Upper lobe of right lung (tissue), 1 donor: ENCODE measurements around the gene APOC4. TPM values are rescaled to one million over a fixed set of nuclear protein-coding genes. Genes with fewer than 3 reads are reported as not detected.

Experiments
- ATAC-seq: fragments of 200-7000 bp; cut with Tn5 transposase; one replicate; pipeline ENCODE4 v1.9.1; 2020; ENCODE audit warnings: mild to moderate bottlenecking, moderate library complexity
- DNase-seq: peaks from one replicate; pipeline ENCODE4 v3.0.0-alpha.2; 2020
- H3K27ac ChIP-seq: fragments of 200-600 bp; one replicate; pipeline ENCODE4 v1.8.0; 2022
- H3K27me3 ChIP-seq: fragments of 200-600 bp; one replicate; pipeline ENCODE4 v1.8.0; 2022; ENCODE audit warnings: mild to moderate bottlenecking
- H3K36me3 ChIP-seq: fragments of 200-600 bp; one replicate; pipeline ENCODE4 v1.8.0; 2022
- H3K4me1 ChIP-seq: fragments of 200-600 bp; one replicate; pipeline ENCODE4 v1.8.0; 2022
- H3K4me3 ChIP-seq: fragments of 200-600 bp; one replicate; pipeline ENCODE4 v1.8.0; 2022; ENCODE audit warnings: mild to moderate bottlenecking
- H3K9me3 ChIP-seq: fragments of 200-600 bp; one replicate; pipeline ENCODE4 v1.8.0; 2022
- intact Hi-C: fragments of 100-400 bp; cut with DNase I; formaldehyde crosslinking; loops from one replicate; pipeline ENCODE4 v1.11.0; 2022
- total RNA-seq: library from RNA; stranded (reverse); fragmentation: NEBNext Ultra II Directional; extraction: Animal tissue kit (Norgen Biotek cat#: 25700); gene quantifications from one replicate; pipeline ENCODE4 v1.2.1, GENCODE V29; 2021
- TF ChIP-seq, protein P1 (sequence below): fragments of 200-600 bp; IDR thresholded peaks from one replicate; pipeline ENCODE4 v1.8.0; 2022; ENCODE audit warnings: antibody characterized with exemption
- donor health status: DM: no; HTN: yes; CAD: no; lungs with severe emphysema.

The APOC4 gene
- total RNA-seq, 1 donor from 2014 or later, result not detected

DNA sequence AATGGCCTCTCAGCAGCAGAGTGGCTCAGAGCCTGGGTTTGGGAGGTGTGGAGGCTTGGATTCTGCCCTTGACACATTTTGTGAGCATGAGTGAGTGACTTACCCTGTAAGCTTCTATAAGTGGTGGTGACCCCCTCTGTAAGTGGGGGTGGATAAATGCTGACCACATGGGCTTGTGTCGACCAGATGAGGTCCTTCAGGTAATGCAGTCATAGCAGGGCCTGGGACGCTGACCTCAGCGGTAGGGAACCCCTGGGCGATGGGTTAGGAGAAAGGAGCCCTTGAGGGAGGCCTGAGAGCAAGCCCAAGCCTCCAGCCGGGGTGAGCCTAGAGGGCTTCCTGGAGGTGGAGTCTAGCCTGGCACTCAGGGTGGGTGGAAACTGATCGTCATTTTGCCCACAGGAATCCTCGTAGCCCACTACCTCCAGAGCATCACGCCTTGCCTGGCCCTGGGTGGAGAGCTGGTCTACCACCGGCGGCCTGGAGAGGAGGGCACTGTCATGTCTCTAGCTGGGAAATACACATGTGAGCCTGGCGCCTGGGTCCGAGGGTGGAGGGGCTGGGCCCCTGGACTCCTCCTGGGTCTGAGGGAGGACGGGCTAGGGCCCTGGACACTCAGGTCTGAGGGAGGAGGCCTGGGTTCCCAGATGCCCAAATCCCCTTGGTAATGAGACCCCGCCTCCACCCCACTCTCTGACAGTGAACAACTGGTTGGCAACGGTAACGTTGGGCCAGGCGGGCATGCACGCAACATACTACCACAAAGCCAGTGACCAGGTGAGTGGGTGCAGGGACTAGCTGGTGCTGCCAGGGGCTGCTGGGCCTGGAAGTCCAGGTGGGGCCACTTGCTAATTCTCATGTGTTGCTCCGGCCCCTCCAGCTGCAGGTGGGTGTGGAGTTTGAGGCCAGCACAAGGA is 41.5 kb upstream of the APOC4 start:
- Histone ChIP-seq H3K9me3 (no peaks in the 10 kb centered on the region), H3K4me1 (no peaks in the 10 kb centered on the region), H3K27me3 (peaks cover 2% of the 10 kb centered on the region), H3K27ac (no peak overlapping the region), H3K4me3 (no peak overlapping the region), H3K36me3 (peaks cover 62% of the 10 kb centered on the region)
- TF ChIP-seq, protein P1, sequence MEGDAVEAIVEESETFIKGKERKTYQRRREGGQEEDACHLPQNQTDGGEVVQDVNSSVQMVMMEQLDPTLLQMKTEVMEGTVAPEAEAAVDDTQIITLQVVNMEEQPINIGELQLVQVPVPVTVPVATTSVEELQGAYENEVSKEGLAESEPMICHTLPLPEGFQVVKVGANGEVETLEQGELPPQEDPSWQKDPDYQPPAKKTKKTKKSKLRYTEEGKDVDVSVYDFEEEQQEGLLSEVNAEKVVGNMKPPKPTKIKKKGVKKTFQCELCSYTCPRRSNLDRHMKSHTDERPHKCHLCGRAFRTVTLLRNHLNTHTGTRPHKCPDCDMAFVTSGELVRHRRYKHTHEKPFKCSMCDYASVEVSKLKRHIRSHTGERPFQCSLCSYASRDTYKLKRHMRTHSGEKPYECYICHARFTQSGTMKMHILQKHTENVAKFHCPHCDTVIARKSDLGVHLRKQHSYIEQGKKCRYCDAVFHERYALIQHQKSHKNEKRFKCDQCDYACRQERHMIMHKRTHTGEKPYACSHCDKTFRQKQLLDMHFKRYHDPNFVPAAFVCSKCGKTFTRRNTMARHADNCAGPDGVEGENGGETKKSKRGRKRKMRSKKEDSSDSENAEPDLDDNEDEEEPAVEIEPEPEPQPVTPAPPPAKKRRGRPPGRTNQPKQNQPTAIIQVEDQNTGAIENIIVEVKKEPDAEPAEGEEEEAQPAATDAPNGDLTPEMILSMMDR, result no peak
- intact Hi-C loops, result loop anchor here (10.0 kb wide), 1 partner anchor 54 kb away; the partner anchor contains the start of gene CLPTM1
- ATAC-seq, result no peak
- DNase-seq, result no peak

DNA sequence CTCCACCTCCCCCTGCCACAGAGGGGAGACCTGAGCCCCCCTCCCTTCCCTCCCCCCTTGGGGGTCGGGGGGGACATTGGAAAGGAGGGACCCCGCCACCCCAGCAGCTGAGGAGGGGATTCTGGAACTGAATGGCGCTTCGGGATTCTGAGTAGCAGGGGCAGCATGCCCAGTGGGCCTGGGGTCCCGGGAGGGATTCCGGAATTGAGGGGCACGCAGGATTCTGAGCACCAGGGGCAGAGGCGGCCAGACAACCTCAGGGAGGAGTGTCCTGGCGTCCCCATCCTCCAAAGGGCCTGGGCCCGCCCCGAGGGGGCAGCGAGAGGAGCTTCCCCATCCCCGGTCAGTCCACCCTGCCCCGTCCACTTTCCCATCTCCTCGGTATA is 38.8 kb upstream of the APOC4 start:
- no peak for DNase-seq
- no peak overlapping the region for H3K27ac ChIP-seq
- peaks cover 40% of the 10 kb centered on the region for H3K36me3 ChIP-seq
- ATAC-seq, result no peak
- TF ChIP-seq, protein P1, result no peak
- no peaks in the 10 kb centered on the region for H3K9me3 ChIP-seq
- no peak overlapping the region for H3K4me3 ChIP-seq
- no peaks in the 10 kb centered on the region for H3K4me1 ChIP-seq
- intact Hi-C loops, result loop anchor here (10.0 kb wide), 1 partner anchor 52 kb away; the partner anchor contains the start of gene CLPTM1
- H3K27me3 ChIP-seq, result peaks cover 5% of the 10 kb centered on the region

DNA sequence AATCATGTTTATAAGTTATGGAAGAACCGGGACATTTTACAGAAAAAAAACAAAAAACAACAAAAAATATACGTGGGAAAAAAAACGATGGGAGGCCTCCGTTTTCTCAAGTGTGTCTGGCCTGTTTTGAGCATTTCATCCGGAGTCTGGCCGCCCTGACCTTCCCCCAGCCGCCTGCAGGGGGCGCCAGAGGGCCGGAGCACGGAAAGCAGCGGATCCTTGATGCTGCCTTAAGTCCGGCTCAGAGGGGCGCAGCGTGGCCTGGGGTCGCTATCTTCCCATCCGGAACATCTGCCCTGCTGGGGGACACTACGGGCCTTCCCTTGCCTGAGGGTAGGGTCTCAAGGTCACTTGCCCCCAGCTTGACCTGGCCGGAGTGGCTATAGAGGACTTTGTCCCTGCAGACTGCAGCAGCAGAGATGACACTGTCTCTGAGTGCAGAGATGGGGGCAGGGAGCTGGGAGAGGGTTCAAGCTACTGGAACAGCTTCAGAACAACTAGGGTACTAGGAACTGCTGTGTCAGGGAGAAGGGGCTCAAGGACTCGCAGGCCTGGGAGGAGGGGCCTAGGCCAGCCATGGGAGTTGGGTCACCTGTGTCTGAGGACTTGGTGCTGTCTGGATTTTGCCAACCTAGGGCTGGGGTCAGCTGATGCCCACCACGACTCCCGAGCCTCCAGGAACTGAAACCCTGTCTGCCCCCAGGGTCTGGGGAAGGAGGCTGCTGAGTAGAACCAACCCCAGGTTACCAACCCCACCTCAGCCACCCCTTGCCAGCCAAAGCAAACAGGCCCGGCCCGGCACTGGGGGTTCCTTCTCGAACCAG is 38.2 kb upstream of the APOC4 start:
- H3K36me3 ChIP-seq, result peaks cover 34% of the 10 kb centered on the region
- ATAC-seq (peak; percentile 81), DNase-seq (peak; percentile 85)
- H3K4me1 ChIP-seq, result no peaks in the 10 kb centered on the region
- TF ChIP-seq, protein P1, result peak; percentile 99
- no peaks in the 10 kb centered on the region for H3K9me3 ChIP-seq
- intact Hi-C loops, result loop anchor here (10.0 kb wide), 1 partner anchor 51 kb away; the partner anchor contains the start of gene CLPTM1
- no peak overlapping the region for H3K4me3 ChIP-seq
- peaks cover 5% of the 10 kb centered on the region for H3K27me3 ChIP-seq
- no peak overlapping the region for H3K27ac ChIP-seq

DNA sequence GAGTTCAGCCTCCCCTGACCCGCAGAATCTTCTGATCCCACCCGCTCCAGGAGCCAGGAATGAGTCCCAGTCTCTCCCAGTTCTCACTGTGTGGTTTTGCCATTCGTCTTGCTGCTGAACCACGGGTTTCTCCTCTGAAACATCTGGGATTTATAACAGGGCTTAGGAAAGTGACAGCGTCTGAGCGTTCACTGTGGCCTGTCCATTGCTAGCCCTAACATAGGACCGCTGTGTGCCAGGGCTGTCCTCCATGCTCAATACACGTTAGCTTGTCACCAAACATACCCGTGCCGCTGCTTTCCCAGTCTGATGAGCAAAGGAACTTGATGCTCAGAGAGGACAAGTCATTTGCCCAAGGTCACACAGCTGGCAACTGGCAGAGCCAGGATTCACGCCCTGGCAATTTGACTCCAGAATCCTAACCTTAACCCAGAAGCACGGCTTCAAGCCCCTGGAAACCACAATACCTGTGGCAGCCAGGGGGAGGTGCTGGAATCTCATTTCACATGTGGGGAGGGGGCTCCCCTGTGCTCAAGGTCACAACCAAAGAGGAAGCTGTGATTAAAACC is 37.5 kb upstream of the APOC4 start:
- no peaks in the 10 kb centered on the region for H3K4me1 ChIP-seq
- DNase-seq, result no peak
- peaks cover 5% of the 10 kb centered on the region for H3K27me3 ChIP-seq
- H3K27ac ChIP-seq, result no peak overlapping the region
- no peak for ATAC-seq
- H3K9me3 ChIP-seq, result no peaks in the 10 kb centered on the region
- intact Hi-C loops, result loop anchor here (10.0 kb wide), 1 partner anchor 50 kb away; the partner anchor contains the start of gene CLPTM1
- H3K36me3 ChIP-seq, result peaks cover 31% of the 10 kb centered on the region
- no peak overlapping the region for H3K4me3 ChIP-seq
- TF ChIP-seq, protein P1, result no peak

DNA sequence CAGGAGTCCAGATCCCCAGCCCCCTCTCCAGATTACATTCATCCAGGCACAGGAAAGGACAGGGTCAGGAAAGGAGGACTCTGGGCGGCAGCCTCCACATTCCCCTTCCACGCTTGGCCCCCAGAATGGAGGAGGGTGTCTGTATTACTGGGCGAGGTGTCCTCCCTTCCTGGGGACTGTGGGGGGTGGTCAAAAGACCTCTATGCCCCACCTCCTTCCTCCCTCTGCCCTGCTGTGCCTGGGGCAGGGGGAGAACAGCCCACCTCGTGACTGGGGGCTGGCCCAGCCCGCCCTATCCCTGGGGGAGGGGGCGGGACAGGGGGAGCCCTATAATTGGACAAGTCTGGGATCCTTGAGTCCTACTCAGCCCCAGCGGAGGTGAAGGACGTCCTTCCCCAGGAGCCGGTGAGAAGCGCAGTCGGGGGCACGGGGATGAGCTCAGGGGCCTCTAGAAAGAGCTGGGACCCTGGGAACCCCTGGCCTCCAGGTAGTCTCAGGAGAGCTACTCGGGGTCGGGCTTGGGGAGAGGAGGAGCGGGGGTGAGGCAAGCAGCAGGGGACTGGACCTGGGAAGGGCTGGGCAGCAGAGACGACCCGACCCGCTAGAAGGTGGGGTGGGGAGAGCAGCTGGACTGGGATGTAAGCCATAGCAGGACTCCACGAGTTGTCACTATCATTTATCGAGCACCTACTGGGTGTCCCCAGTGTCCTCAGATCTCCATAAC is 36.4 kb upstream of the APOC4 start, which contains the start of gene APOE:
Gene APOE, plus strand, starts transcription at position 360 of the 724 bp plus-strand sequence. CDS start 829 bp downstream, outside the sequence.
- Histone ChIP-seq H3K9me3 (no peaks in the 10 kb centered on the region), H3K4me1 (no peaks in the 10 kb centered on the region), H3K27me3 (peaks cover 5% of the 10 kb centered on the region), H3K4me3 (peak within 1 kb of the TSS; percentile 45), H3K36me3 (peaks cover 24% of the 10 kb centered on the region), H3K27ac (peak within 1 kb of the TSS; percentile 58)
- peak; percentile 42 for ATAC-seq
- intact Hi-C loops, result loop anchor here (10.0 kb wide), 1 partner anchor 49 kb away; the partner anchor contains the start of gene CLPTM1
- TF ChIP-seq, protein P1, result no peak
- DNase-seq, result no peak
